SK-N-SH (cell line): Measurements from ENCODE around the gene GOLGA6A. TPM values are rescaled to one million over a fixed set of nuclear protein-coding genes. Genes with fewer than 3 reads are reported as not detected.
A peak's percentile ranks its signal among the peaks of the same experiment; 100 is the strongest.

Experiments
- CTCF ChIA-PET: fragments of 300-600, 350-600 bp; formaldehyde crosslinking; extraction: SDS; loops from one replicate; lab custom pipeline; 2021; lab: Yijun Ruan, JAX
- POLR2A ChIA-PET: fragments of 350-600 bp; sonication (Branson Sonifier 250); formaldehyde crosslinking; extraction: SDS; loops from one replicate; lab custom pipeline; 2020; ENCODE audit warnings: antibody characterized with exemption, inconsistent platforms; lab: Yijun Ruan, JAX
- DNase-seq: peaks from one replicate; pipeline ENCODE4 v3.0.0; 2012
- H2AFZ ChIP-seq: fragments of 200-600 bp; sonication (generic); 2 replicates; pipeline ENCODE4 v1.8.1; 2016; ENCODE audit warnings: antibody characterized with exemption, mild to moderate bottlenecking, low read depth
- H3F3A ChIP-seq: fragments of 200-600 bp; sonication (generic); replicated peaks from 2 replicates; pipeline ENCODE3; 2016; ENCODE audit warnings: antibody characterized with exemption, mild to moderate bottlenecking; ENCODE audit not compliant: insufficient read depth
- H3K27ac ChIP-seq, 2 experiments: fragments of 200-500 bp in 1 of 2; fragments of 200-600 bp in 1 of 2; sonication (Bioruptor generic) in 1 of 2; sonication (generic), shearing (Covaris generic) in 1 of 2; 2 replicates each; pipeline versions ENCODE4 v1.5.1 to v1.6.1; 2014 to 2016; ENCODE audit warnings: low read depth in 2 of 2, inconsistent platforms in 1 of 2, low read length in 1 of 2, mild to moderate bottlenecking in 1 of 2, mixed read lengths in 1 of 2
- H3K27me3 ChIP-seq: fragments of 200-600 bp; sonication (generic), shearing (Covaris generic); 2 replicates; pipeline ENCODE4 v1.6.1; 2016; ENCODE audit warnings: mixed run types; ENCODE audit not compliant: insufficient read depth
- H3K36me3 ChIP-seq, 2 experiments: fragments of 200-500 bp in 1 of 2; fragments of 200-600 bp in 1 of 2; sonication (Bioruptor generic) in 1 of 2; sonication (generic) in 1 of 2; replicated peaks in 1 of 2; 2 replicates each; pipeline versions ENCODE3 to v1.5.1; 2014 to 2016; ENCODE audit warnings: low read length in 1 of 2, mild to moderate bottlenecking in 1 of 2; ENCODE audit not compliant: insufficient read depth in 2 of 2, control insufficient read depth in 1 of 2
- H3K4me1 ChIP-seq, 2 experiments: fragments of 200-500 bp in 1 of 2; fragments of 200-600 bp in 1 of 2; sonication (Bioruptor generic) in 1 of 2; sonication (generic), shearing (Covaris generic) in 1 of 2; 2 replicates each; pipeline versions ENCODE4 v1.5.1 to v1.6.1; 2014 to 2016; ENCODE audit warnings: low read depth in 1 of 2, low read length in 1 of 2, mixed run types in 1 of 2; ENCODE audit not compliant: insufficient read depth in 2 of 2, control insufficient read depth in 1 of 2
- H3K4me2 ChIP-seq: fragments of 200-600 bp; sonication (generic), shearing (Covaris generic); 2 replicates; pipeline ENCODE4 v1.6.1; 2017; ENCODE audit warnings: mixed run types
- H3K4me3 ChIP-seq, 2 experiments: fragments of 200-500 bp in 1 of 2; fragments of 200-600 bp in 1 of 2; sonication (Bioruptor generic) in 1 of 2; sonication (generic), shearing (Covaris generic) in 1 of 2; 2 replicates each; pipeline versions ENCODE4 v1.5.1 to v1.8.1; 2014 to 2016; ENCODE audit warnings: low read depth in 2 of 2, inconsistent platforms in 1 of 2, low read length in 1 of 2, mild to moderate bottlenecking in 1 of 2, mixed read lengths in 1 of 2, moderate library complexity in 1 of 2
- H3K79me2 ChIP-seq: fragments of 200-600 bp; sonication (generic); 2 replicates; pipeline ENCODE4 v1.8.1; 2017; ENCODE audit warnings: mild to moderate bottlenecking; ENCODE audit not compliant: insufficient read depth
- H3K9ac ChIP-seq: fragments of 200-600 bp; sonication (generic); 2 replicates; pipeline ENCODE4 v1.6.1; 2017; ENCODE audit warnings: mixed run types
- H3K9me2 ChIP-seq: fragments of 200-600 bp; sonication (generic); 2 replicates; pipeline ENCODE4 v1.6.1; 2017; ENCODE audit warnings: mixed run types
- H3K9me3 ChIP-seq: fragments of 200-600 bp; sonication (generic); 2 replicates; pipeline ENCODE4 v1.6.1; 2017; ENCODE audit warnings: mixed run types, mild to moderate bottlenecking, moderate library complexity
- H4K20me1 ChIP-seq: fragments of 200-600 bp; sonication (generic); 2 replicates; pipeline ENCODE4 v1.6.1; 2017; ENCODE audit warnings: mild to moderate bottlenecking, mixed run types; ENCODE audit not compliant: insufficient read depth
- CTCF ChIP-seq: fragments of 200-600 bp; sonication (generic); IDR thresholded peaks from 2 replicates; pipeline ENCODE4 v1.6.1; 2017; ENCODE audit warnings: antibody characterized with exemption, mild to moderate bottlenecking, moderate library complexity
- EP300 ChIP-seq, 2 experiments: IDR thresholded peaks; 2 replicates each; pipeline versions ENCODE4 v1.4.0 to v1.6.1; 2012; ENCODE audit warnings: borderline replicate concordance in 1 of 2, low read depth in 1 of 2, low read length in 1 of 2
- EZH2phosphoT487 ChIP-seq: fragments of 200-600 bp; sonication (generic); IDR thresholded peaks from 2 replicates; pipeline ENCODE4 v1.6.1; 2017; ENCODE audit warnings: low read depth, mixed run types, mild to moderate bottlenecking, antibody characterized with exemption, moderate library complexity, borderline replicate concordance
- IRF3 ChIP-seq: fragments of 150-350 bp; IDR thresholded peaks from 2 replicates; pipeline ENCODE4 v1.6.1; 2016; ENCODE audit warnings: mild to moderate bottlenecking, low read depth, low read length
- MAX ChIP-seq: IDR thresholded peaks from 2 replicates; pipeline ENCODE4 v1.4.0; 2012; ENCODE audit warnings: low read depth
- MXI1 ChIP-seq: IDR thresholded peaks from 2 replicates; pipeline ENCODE4 v1.6.1; 2012; ENCODE audit warnings: mild to moderate bottlenecking, low read depth, low read length, improper control_type of control experiment
- NFIC ChIP-seq: IDR thresholded peaks from 2 replicates; pipeline ENCODE4 v1.4.0; 2012; ENCODE audit warnings: borderline replicate concordance
- PBX3 ChIP-seq: IDR thresholded peaks from 2 replicates; pipeline ENCODE4; 2012
- POLR2AphosphoS5 ChIP-seq: IDR thresholded peaks from 2 replicates; pipeline ENCODE4 v1.6.1; 2012; ENCODE audit warnings: low read depth, low read length
- RAD21 ChIP-seq: IDR thresholded peaks from 2 replicates; pipeline ENCODE4 v1.6.1; 2012; ENCODE audit warnings: mild to moderate bottlenecking, low read length
- RCOR1 ChIP-seq: fragments of 150-350 bp; IDR thresholded peaks from 2 replicates; pipeline ENCODE4 v1.6.1; 2017; ENCODE audit warnings: antibody characterized with exemption, low read length
- RFX5 ChIP-seq: IDR thresholded peaks from 2 replicates; pipeline ENCODE4 v1.6.1; 2012; ENCODE audit warnings: mild to moderate bottlenecking, improper control_type of control experiment, low read length
- RXRA ChIP-seq: IDR thresholded peaks from 2 replicates; pipeline ENCODE4 v1.4.0; 2012; ENCODE audit warnings: low read depth, mild to moderate bottlenecking, borderline replicate concordance
- SIN3A ChIP-seq: IDR thresholded peaks from 2 replicates; pipeline ENCODE4 v1.6.1; 2012; ENCODE audit warnings: low read depth, mild to moderate bottlenecking, low read length, moderate library complexity, borderline replicate concordance
- SMC3 ChIP-seq: IDR thresholded peaks from 2 replicates; pipeline ENCODE4 v1.6.1; 2012; ENCODE audit warnings: low read depth, low read length, improper control_type of control experiment
- TEAD4 ChIP-seq: IDR thresholded peaks from 2 replicates; pipeline ENCODE4 v1.4.0; 2012; ENCODE audit warnings: mild to moderate bottlenecking, borderline replicate concordance; ENCODE audit not compliant: insufficient read depth
- USF2 ChIP-seq: fragments of 150-350 bp; IDR thresholded peaks from 2 replicates; pipeline ENCODE4 v1.6.1; 2017; ENCODE audit warnings: antibody characterized with exemption, low read length, low read depth, borderline replicate concordance
- WGBS: methylation state at CpG from one replicate; pipeline ENCODE4 v1.1.6; 2017; ENCODE audit warnings: low lambda C conversion rate; 5-methylcytosine and 5-hydroxymethylcytosine counted together
- polyA plus RNA-seq, 3 experiments: library from polyadenylated mRNA; depleted of rRNA; stranded (reverse); fragments of >200 nt; gene quantifications; 2 replicates each; pipeline ENCODE4 v1.2.3, GENCODE V29; 2012

Gene GOLGA6A
- polyA plus RNA-seq, 1 of the 3 experiments (the other 2 are of a cell fraction) = not detected

- peak overlapping the region; percentile 59; the same call in 1 of the 2 replicates for H3K4me2 ChIP-seq
- H3K36me3 ChIP-seq = no peaks in the 10 kb centered on the region
- POLR2A ChIA-PET = no interaction called here
- H3K9me2 ChIP-seq = no peaks in the 10 kb centered on the region
- H3K27ac ChIP-seq = peak overlapping the region; percentile 78 to 81
- no peak for DNase-seq
- no peaks in the 10 kb centered on the region for H3K9me3 ChIP-seq
- peaks cover 13% of the 10 kb centered on the region for H3F3A ChIP-seq
- H3K79me2 ChIP-seq = no peaks in the 10 kb centered on the region
- no peak overlapping the region for H3K4me3 ChIP-seq
- CTCF ChIA-PET = interaction anchor here (1.0 to 17.5 kb wide), 8 partner anchors 12 to 276 kb away, joined by 3 to 339 read pairs (median 5); no protein-coding TSS in a partner anchor
- H3K9ac ChIP-seq = no peak overlapping the region
- H3K27me3 ChIP-seq = no peaks in the 10 kb centered on the region
- 80% methylated on average over 8 of the region's 8 CpGs for WGBS
- TF ChIP-seq SMC3 (no peak), CTCF (no peak), USF2 (no peak), RAD21 (no peak), TEAD4 (no peak), POLR2AphosphoS5 (no peak), PBX3 (no peak), MAX (no peak)
- no peak overlapping the region for H2AFZ ChIP-seq
- H4K20me1 ChIP-seq = no peaks in the 10 kb centered on the region
- peaks cover 18% of the 10 kb centered on the region in 2 experiments; a peak in 3 of 4 replicates for H3K4me1 ChIP-seq
Observed at GRCh38 chr15:74050556-74051234, 31.7 kb downstream of the GOLGA6A start.

GRCh38 chr15:74050127-74050526, 32.2 kb downstream of the GOLGA6A start:
- Histone ChIP-seq H3K27me3 (no peaks in the 10 kb centered on the region), H3K9me2 (no peaks in the 10 kb centered on the region), H3K36me3 (no peaks in the 10 kb centered on the region), H3K27ac (peak overlapping the region; percentile 78 to 81; a peak in 2 of 4 replicates), H3K9ac (no peak overlapping the region), H3K79me2 (no peaks in the 10 kb centered on the region), H3F3A (peaks cover 13% of the 10 kb centered on the region), H2AFZ (no peak overlapping the region), H3K4me1 (peaks cover 18% of the 10 kb centered on the region in 2 experiments; a peak in 3 of 4 replicates), H4K20me1 (no peaks in the 10 kb centered on the region), H3K4me2 (no peak overlapping the region), H3K9me3 (no peaks in the 10 kb centered on the region), H3K4me3 (no peak overlapping the region)
- 90% methylated on average over 3 of the region's 5 CpGs for WGBS
- POLR2A ChIA-PET = no interaction called here
- CTCF ChIA-PET = interaction anchor here (1.0 to 17.5 kb wide), 4 partner anchors 12 to 277 kb away, joined by 4 to 339 read pairs (median 198); no protein-coding TSS in a partner anchor
- no peak for DNase-seq
- no peak for TF ChIP-seq RXRA
- TF ChIP-seq EZH2phosphoT487 = no peak
- no peak for TF ChIP-seq TEAD4
- no peak for TF ChIP-seq MXI1
- TF ChIP-seq NFIC = no peak
- no peak for TF ChIP-seq SIN3A
- no peak for TF ChIP-seq IRF3
- TF ChIP-seq MAX = no peak
- TF ChIP-seq EP300 (IDR thresholded peaks at IDR 0.05; ENCODE audit: borderline replicate concordance in 1 of 2, low read depth in 1 of 2, low read length in 1 of 2) = no peak
- no peak for TF ChIP-seq CTCF
- no peak for TF ChIP-seq RCOR1
- TF ChIP-seq RFX5 = no peak
